GM23338 (cell line): ENCODE results near the gene SSTR3.
A peak's percentile ranks its signal among the peaks of the same experiment; 100 is the strongest.

ENCODE experiments used
- CREB1 ChIP-seq: fragments of 250-450 bp; sonication (Bioruptor Pico); IDR thresholded peaks from 2 replicates; pipeline ENCODE4 v1.5.0; 2020; ENCODE audit warnings: low read depth, mild to moderate bottlenecking, moderate library complexity
- EZH2 ChIP-seq: fragments of 200-600 bp; sonication (generic); IDR thresholded peaks from one replicate; pipeline ENCODE4 v1.8.0; 2017; ENCODE audit warnings: antibody characterized with exemption, mild to moderate bottlenecking, low read depth; ENCODE audit not compliant: unreplicated experiment
- EZH2phosphoT487 ChIP-seq: fragments of 200-600 bp; sonication (generic); IDR thresholded peaks from one replicate; pipeline ENCODE4 v1.8.1; 2018; ENCODE audit warnings: antibody characterized with exemption; ENCODE audit not compliant: unreplicated experiment
- JUNB ChIP-seq: IDR thresholded peaks from one replicate; pipeline ENCODE4 v1.6.1; 2016; ENCODE audit warnings: antibody characterized with exemption; ENCODE audit not compliant: unreplicated experiment
- POLR2AphosphoS5 ChIP-seq: IDR thresholded peaks from 2 replicates; pipeline ENCODE4 v1.6.1; 2016; ENCODE audit warnings: antibody characterized with exemption, low read depth
- STAT1 ChIP-seq: IDR thresholded peaks from one replicate; pipeline ENCODE4 v1.6.1; 2016; ENCODE audit warnings: antibody characterized with exemption; ENCODE audit not compliant: unreplicated experiment
- ZNF114 ChIP-seq: fragments of 250-450 bp; sonication (Bioruptor Pico); IDR thresholded peaks from 2 replicates; pipeline ENCODE4 v1.5.0; 2020; ENCODE audit warnings: mild to moderate bottlenecking, moderate library complexity
- TF ChIP-seq, protein P1 (sequence below), 2 experiments: fragments of 200-600 bp in 1 of 2; sonication (generic) in 1 of 2; conservative IDR thresholded peaks; 2 replicates each; pipeline versions ENCODE4 v1.5.1 to v1.6.1; 2016 to 2017; ENCODE audit warnings: antibody characterized with exemption in 2 of 2, low read depth in 2 of 2, mild to moderate bottlenecking in 2 of 2, moderate library complexity in 1 of 2
- TF ChIP-seq, protein P2 (sequence below): IDR thresholded peaks from one replicate; pipeline ENCODE4 v1.6.1; 2018; ENCODE audit warnings: antibody characterized with exemption; ENCODE audit not compliant: unreplicated experiment
- TF ChIP-seq, protein P3 (sequence below): IDR thresholded peaks from 2 replicates; pipeline ENCODE4 v1.6.1; 2016; ENCODE audit warnings: antibody characterized with exemption

- TF ChIP-seq POLR2AphosphoS5, result no peak
- TF ChIP-seq, protein P1, sequence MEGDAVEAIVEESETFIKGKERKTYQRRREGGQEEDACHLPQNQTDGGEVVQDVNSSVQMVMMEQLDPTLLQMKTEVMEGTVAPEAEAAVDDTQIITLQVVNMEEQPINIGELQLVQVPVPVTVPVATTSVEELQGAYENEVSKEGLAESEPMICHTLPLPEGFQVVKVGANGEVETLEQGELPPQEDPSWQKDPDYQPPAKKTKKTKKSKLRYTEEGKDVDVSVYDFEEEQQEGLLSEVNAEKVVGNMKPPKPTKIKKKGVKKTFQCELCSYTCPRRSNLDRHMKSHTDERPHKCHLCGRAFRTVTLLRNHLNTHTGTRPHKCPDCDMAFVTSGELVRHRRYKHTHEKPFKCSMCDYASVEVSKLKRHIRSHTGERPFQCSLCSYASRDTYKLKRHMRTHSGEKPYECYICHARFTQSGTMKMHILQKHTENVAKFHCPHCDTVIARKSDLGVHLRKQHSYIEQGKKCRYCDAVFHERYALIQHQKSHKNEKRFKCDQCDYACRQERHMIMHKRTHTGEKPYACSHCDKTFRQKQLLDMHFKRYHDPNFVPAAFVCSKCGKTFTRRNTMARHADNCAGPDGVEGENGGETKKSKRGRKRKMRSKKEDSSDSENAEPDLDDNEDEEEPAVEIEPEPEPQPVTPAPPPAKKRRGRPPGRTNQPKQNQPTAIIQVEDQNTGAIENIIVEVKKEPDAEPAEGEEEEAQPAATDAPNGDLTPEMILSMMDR (conservative IDR thresholded peaks at IDR 0.05; ENCODE audit: low read depth in 2 of 2), result peak in 1 of 2 experiments; percentile 52; a peak in 3 of 4 replicates
- TF ChIP-seq CREB1 (CRISPR knock-in tag), result no peak
- no peak for TF ChIP-seq EZH2
- TF ChIP-seq, protein P2, sequence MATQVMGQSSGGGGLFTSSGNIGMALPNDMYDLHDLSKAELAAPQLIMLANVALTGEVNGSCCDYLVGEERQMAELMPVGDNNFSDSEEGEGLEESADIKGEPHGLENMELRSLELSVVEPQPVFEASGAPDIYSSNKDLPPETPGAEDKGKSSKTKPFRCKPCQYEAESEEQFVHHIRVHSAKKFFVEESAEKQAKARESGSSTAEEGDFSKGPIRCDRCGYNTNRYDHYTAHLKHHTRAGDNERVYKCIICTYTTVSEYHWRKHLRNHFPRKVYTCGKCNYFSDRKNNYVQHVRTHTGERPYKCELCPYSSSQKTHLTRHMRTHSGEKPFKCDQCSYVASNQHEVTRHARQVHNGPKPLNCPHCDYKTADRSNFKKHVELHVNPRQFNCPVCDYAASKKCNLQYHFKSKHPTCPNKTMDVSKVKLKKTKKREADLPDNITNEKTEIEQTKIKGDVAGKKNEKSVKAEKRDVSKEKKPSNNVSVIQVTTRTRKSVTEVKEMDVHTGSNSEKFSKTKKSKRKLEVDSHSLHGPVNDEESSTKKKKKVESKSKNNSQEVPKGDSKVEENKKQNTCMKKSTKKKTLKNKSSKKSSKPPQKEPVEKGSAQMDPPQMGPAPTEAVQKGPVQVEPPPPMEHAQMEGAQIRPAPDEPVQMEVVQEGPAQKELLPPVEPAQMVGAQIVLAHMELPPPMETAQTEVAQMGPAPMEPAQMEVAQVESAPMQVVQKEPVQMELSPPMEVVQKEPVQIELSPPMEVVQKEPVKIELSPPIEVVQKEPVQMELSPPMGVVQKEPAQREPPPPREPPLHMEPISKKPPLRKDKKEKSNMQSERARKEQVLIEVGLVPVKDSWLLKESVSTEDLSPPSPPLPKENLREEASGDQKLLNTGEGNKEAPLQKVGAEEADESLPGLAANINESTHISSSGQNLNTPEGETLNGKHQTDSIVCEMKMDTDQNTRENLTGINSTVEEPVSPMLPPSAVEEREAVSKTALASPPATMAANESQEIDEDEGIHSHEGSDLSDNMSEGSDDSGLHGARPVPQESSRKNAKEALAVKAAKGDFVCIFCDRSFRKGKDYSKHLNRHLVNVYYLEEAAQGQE, result no peak
- no peak for TF ChIP-seq EZH2phosphoT487
- TF ChIP-seq, protein P3, sequence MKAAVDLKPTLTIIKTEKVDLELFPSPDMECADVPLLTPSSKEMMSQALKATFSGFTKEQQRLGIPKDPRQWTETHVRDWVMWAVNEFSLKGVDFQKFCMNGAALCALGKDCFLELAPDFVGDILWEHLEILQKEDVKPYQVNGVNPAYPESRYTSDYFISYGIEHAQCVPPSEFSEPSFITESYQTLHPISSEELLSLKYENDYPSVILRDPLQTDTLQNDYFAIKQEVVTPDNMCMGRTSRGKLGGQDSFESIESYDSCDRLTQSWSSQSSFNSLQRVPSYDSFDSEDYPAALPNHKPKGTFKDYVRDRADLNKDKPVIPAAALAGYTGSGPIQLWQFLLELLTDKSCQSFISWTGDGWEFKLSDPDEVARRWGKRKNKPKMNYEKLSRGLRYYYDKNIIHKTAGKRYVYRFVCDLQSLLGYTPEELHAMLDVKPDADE, result no peak
- no peak for TF ChIP-seq JUNB
- no peak for TF ChIP-seq STAT1
- no peak for TF ChIP-seq ZNF114 (CRISPR knock-in tag)
Measured at GRCh38 chr22:37169947-37170688, 42.2 kb downstream of the SSTR3 start.
